Stimulated activated CD4-positive, alpha-beta T cell treated with anti-CD3 and anti-CD28 coated beads, Interleukin-1b, Interleukin-23, amount 100 ng/mL, for 1 hour (primary cell): ENCODE measurements around the gene KCNH2.
A peak's percentile ranks its signal among the peaks of the same experiment; 100 is the strongest.
"Not testable (repeated sequence)": the region's sequence is repeated elsewhere in the genome, so short reads cannot be mapped to it uniquely, and the experiment has no call there.

Source experiments
- DNase-seq, 2 donors: peaks; one replicate each; pipeline ENCODE4 v3.0.0-alpha.2; 2020; ENCODE audit warnings: low read depth in 2 of 2

KCNH2 gene

DNA sequence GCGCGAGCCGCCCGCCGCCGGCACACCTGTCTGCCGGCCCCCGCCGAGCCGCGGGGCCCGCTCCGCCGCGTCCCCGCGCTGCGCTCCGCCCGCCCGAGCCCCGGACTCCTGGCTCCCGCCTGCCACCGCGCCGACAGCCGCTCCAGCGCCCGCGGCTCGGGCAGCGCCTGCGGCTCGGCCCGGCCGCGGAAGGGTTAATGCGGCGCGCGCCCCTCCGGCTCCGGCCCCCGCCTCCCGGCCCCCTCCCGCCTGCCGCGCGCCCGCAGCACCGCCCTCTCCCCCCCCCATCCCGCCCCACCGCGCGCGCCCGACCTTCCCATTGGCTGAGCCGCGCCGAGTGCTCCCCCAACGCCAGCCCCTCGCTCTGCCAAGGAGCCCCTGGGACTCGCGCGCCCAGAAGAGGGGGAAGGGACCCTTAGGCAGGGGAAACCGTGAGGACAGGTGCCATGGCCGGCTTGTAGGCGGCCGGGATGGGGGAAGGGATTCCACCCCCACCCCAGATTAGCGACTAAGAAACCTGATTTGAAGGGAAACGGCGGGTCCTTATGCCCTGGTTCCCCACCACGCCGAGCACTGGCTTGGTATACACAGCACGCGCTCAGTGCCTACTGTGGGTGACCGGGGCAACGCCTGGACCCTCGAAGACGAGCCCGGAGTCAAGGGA, at the start of gene KCNH2:
Gene KCNH2 (minus strand): TSS at position 196 of the 664 bp plus-strand sequence. CDS start 408 bp downstream, outside the sequence.
- no peak for DNase-seq

- DNase-seq, result not testable (repeated sequence)
These were observed 49.6 kb upstream of the KCNH2 start for GRCh38 chr7:151027728-151028130.

- DNase-seq, result not testable (repeated sequence)
These were observed 48.9 kb upstream of the KCNH2 start for GRCh38 chr7:151026771-151027727.

DNA sequence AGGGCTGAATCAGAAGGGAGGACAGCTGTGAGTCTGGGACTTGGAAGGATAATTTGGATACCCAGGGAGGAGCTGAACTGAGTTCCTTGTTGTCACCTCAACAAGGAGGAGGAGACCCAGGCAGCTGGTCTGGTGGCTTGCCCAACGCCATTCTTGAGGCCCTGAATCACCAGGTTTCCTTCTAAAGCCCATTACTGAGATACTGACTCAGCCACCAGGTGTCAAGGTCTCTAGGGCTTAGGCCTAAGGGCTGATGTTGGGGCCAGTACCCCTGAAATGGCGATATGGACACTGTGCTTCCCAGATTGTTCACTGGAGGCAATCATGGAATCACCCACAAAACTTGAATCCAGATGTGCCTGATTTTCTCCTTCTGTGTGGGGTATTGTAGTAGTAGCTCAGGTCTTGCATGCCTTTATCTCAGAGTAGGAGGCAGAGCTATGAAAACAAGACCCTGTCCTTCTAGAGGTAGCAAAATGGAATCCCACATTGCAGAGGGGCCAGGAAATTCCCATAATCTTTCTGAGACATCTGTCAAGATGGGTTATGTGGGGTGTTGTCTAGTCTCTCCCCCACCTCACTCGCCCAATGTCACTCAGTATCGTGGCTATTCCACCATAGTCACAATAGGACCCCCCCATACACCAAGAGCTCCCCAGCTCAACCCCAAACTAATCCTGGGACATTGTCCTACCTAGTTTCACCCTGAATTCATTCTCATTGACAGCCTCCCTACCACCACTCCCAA, 48.0 kb upstream of the KCNH2 start:
- DNase-seq, result no peak

- no peak for DNase-seq
These were observed 46.4 kb upstream of the KCNH2 start, which contains the start of gene ATG9B for GRCh38 chr7:151024435-151025056. Gene ATG9B, minus strand, starts transcription at chr7:151024494. Its CDS starts 71 bp downstream, at chr7:151024423.

- no peak for DNase-seq
These were observed 45.1 kb upstream of the KCNH2 start for GRCh38 chr7:151023232-151023631.

DNA sequence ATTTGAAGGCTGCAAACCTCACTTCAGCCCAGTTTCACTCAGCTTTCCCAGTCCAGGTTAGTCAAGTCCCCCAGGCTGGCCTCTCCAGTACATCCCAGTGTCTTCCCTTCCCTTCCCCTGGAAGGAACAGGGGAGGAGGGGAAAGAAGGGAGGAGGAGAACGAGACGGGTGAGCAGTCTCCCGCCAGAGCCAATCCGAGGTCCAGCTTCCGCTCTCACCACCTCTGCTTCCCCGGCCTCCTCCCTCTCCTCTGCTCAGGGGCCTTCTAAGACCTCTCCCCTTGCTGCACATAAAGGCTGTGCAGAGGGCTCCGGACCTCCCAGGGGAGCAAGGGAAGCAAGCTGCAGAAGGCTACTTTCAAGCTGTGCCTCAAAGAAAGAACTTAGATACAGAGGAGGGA, 42.1 kb upstream of the KCNH2 start:
- no peak for DNase-seq

- DNase-seq, result no peak
These were observed 41.0 kb upstream of the KCNH2 start for GRCh38 chr7:151019130-151019447.

DNA sequence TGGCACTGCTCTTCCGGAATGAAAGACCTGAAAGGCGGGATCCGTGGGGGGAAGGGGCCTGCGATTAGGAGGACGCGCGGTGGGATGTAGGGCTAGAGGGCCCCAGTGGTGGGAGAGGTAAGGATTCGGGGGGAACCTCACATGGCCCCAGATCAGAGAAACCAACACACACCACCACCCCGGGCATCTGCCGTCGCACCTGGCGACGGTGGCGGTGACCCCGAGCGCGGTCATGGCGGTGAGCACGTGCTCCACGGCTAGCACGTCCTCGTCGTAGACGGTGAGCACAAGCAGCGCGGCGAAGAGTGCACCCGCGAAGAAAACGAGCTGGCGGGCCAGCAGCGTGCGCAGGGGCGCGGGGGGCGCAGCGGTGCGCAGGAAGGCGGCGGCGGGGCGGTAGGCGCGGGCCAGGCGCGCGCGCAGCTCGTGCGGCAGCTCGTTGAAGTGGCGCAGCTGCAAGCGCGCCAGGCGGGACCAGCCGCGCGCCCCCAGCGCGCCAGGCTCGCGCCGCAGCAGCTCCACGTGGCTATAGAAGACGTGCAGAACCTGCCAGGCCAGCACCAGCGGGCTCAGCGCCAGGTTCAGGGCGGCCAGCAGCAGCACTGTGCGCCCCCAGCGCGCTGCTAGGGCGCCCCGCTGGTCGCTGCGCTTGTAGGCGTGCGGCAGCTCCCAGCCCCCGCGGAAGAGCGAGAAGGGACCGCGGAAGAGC, 40.5 kb upstream of the KCNH2 start:
- DNase-seq, result no peak

- DNase-seq, result peak; percentile 36 to 80
These were observed 39.9 kb upstream of the KCNH2 start for GRCh38 chr7:151017953-151018420.

GRCh38 chr7:151017370-151017952, 39.3 kb upstream of the KCNH2 start:
- DNase-seq, result no peak

- DNase-seq, result no peak
These were observed 38.8 kb upstream of the KCNH2 start for GRCh38 chr7:151016942-151017341.

DNA sequence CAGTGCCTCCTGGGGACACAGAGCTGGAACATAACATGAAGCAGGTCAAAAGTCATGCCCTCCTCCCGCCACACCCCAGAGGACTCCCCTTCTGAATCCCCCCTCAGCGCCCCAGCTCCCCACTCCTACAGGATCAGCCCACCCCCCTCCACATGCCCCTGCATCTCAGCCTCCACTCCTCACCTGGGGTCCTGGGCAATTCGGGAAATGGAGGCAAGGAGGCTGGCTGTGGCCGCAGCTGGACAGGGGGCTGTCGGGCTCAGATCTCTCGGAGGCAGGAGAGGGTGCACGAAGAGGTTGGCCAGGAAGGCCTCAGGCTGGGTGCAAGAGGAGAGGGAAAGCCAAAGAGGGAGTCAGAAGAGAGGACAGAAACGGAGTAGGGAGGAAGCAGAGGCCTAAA, 38.4 kb upstream of the KCNH2 start:
- DNase-seq, result no peak

- DNase-seq, result no peak
These were observed 37.8 kb upstream of the KCNH2 start for GRCh38 chr7:151015967-151016366.

GRCh38 chr7:151014950-151015349, 36.8 kb upstream of the KCNH2 start:
- no peak for DNase-seq

GRCh38 chr7:151013733-151014497, 35.8 kb upstream of the KCNH2 start:
- peak; percentile 48 to 77 for DNase-seq

- DNase-seq, result no peak
These were observed 35.2 kb upstream of the KCNH2 start for GRCh38 chr7:151013356-151013732.

DNA sequence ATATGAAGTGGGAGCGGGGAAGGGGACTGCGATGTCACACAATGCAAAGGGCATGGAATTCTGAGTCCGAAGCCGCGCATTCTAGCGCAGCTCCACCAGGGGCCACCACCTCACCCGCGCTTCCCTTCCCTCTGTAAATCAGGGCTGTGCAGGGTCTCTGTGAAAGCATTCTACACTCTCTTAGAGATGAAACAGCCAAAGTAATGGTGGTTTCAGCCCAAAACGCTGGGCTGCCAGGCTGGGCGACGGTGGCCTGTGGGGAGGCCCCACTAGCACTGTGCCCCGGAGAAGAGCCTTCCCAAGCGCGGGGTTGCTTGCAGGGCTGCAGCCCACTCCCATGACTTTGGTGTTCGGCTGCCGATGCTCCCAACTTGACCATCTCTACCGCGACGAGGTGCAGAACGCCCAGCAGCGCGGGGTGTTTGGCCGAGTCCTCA, 34.8 kb upstream of the KCNH2 start:
- no peak for DNase-seq

- no peak for DNase-seq
These were observed 34.0 kb upstream of the KCNH2 start for GRCh38 chr7:151012031-151012692.
